Fibroblast of lung (primary cell): ENCODE measurements around the gene ZNF414. TPM values are rescaled to one million over a fixed set of nuclear protein-coding genes. Genes with fewer than 3 reads are reported as not detected.

Source experiments
- DNase-seq, 2 donors: peaks; one replicate each; pipeline versions ENCODE4 v3.0.0 to v3.0.0-alpha.2; 2010; ENCODE audit warnings: low read depth in 2 of 2
- H2AFZ ChIP-seq: 2 replicates; pipeline ENCODE4 v1.5.1; 2012; ENCODE audit warnings: low read length, control low read depth, inconsistent platforms
- H3K27ac ChIP-seq: 2 replicates; pipeline ENCODE4 v1.5.1; 2011; ENCODE audit warnings: low read length, control low read depth; ENCODE audit not compliant: insufficient read depth
- H3K27me3 ChIP-seq: 2 replicates; pipeline ENCODE4 v1.5.1; 2011; ENCODE audit warnings: mild to moderate bottlenecking, low read length; ENCODE audit not compliant: control insufficient read depth, insufficient read depth
- H3K36me3 ChIP-seq: 2 replicates; pipeline ENCODE4 v1.5.1; 2011; ENCODE audit warnings: low read length; ENCODE audit not compliant: control insufficient read depth, insufficient read depth
- H3K4me1 ChIP-seq: 2 replicates; pipeline ENCODE4 v1.5.1; 2011; ENCODE audit warnings: low read length; ENCODE audit not compliant: control insufficient read depth, insufficient read depth; ENCODE audit errors: extremely low read depth
- H3K4me2 ChIP-seq: 2 replicates; pipeline ENCODE4 v1.5.1; 2011; ENCODE audit warnings: low read length, control low read depth; ENCODE audit not compliant: insufficient read depth; ENCODE audit errors: extremely low read depth
- H3K4me3 ChIP-seq, 4 experiments: fragments of 200-600 bp in 1 of 4; sonication (generic) in 1 of 4; replicated peaks in 1 of 4; 2 replicates each; pipeline ENCODE4 v1.5.1; 2011 to 2016; ENCODE audit warnings: low read length in 4 of 4, low read depth in 3 of 4, mild to moderate bottlenecking in 3 of 4, control low read depth in 2 of 4, inconsistent platforms in 1 of 4, mixed read lengths in 1 of 4; ENCODE audit not compliant: insufficient read depth in 1 of 4; ENCODE audit errors: control extremely low read depth in 1 of 4
- H3K79me2 ChIP-seq: 2 replicates; pipeline ENCODE4 v1.5.1; 2012; ENCODE audit warnings: mild to moderate bottlenecking, low read length, inconsistent platforms; ENCODE audit not compliant: control insufficient read depth, insufficient read depth
- H3K9ac ChIP-seq: 2 replicates; pipeline ENCODE4 v1.5.1; 2011; ENCODE audit warnings: mild to moderate bottlenecking, low read length, control low read depth; ENCODE audit not compliant: insufficient read depth
- H3K9me3 ChIP-seq: 2 replicates; pipeline ENCODE4 v1.5.1; 2012; ENCODE audit warnings: low read depth, low read length; ENCODE audit not compliant: control insufficient read depth, insufficient read depth
- H4K20me1 ChIP-seq: 2 replicates; pipeline ENCODE4 v1.5.1; 2011; ENCODE audit warnings: low read length; ENCODE audit not compliant: control insufficient read depth, insufficient read depth; ENCODE audit errors: extremely low read depth
- CTCF ChIP-seq, 2 donors: IDR thresholded peaks in 1 of 2; conservative IDR thresholded peaks in 1 of 2; 1 replicate in 1 of 2; 2 replicates in 1 of 2; pipeline ENCODE4 v1.5.1; 2011 to 2012; ENCODE audit warnings: low read length in 2 of 2, control low read depth in 1 of 2, inconsistent platforms in 1 of 2, low read depth in 1 of 2, mild to moderate bottlenecking in 1 of 2
- EZH2 ChIP-seq: IDR thresholded peaks from 2 replicates; pipeline ENCODE4 v1.5.1; 2012; ENCODE audit warnings: low read length, control low read depth, mild to moderate bottlenecking; ENCODE audit errors: missing control alignments
- polyA plus RNA-seq, 2 donors: library from polyadenylated mRNA; depleted of rRNA in 1 of 2; stranded (reverse) in 1 of 2; unstranded in 1 of 2; fragments of >200 nt; gene quantifications; 2 replicates each; pipeline ENCODE4 v1.2.1, GENCODE V29; 2011 to 2012; ENCODE audit warnings: missing spikeins in 1 of 2
- total RNA-seq: library from RNA; depleted of rRNA; stranded (reverse); fragments of >200 nt; gene quantifications from 2 replicates; pipeline ENCODE4 v1.2.1, GENCODE V29; 2014

Gene ZNF414
- total and polyA plus RNA-seq, 2 donors (not counting 1 experiment from before 2014, with no cell fraction given): 3.4 to 4.0 TPM

DNA sequence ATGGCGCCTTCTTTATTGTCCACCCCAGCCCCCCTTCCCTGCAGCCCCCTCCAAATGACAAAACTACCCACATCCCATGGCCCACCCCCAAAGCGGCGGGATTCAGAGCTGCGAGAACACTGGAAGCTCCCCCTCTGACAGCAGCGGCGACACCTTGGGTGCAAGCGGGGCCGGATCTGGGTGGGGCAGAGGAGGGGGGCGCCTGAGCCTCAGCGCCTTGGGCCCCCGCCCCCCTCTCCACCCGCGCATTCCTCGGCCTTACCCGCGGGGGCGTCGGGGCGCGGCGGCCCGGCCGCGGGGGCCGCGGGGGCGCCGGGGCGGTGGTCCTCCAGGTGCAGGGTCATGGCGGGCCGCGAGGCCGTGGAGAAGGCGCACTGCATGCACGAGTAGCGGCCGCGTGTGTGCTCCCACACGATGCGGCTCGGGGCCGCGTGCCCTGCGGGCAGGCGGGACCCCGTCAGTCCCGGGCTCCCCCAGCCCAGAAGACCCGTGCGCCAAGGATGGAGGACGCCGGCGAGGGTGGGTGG lies 3.3 kb downstream of the ZNF414 start:
- Histone ChIP-seq H3K36me3 (peaks cover 4% of the 10 kb centered on the region), H3K9ac (no peak overlapping the region), H3K27ac (no peak overlapping the region), H3K9me3 (no peaks in the 10 kb centered on the region), H3K4me1 (peaks cover 8% of the 10 kb centered on the region), H4K20me1 (no peaks in the 10 kb centered on the region), H3K4me2 (no peak overlapping the region), H3K79me2 (no peaks in the 10 kb centered on the region), H3K4me3 (no peak overlapping the region), H3K27me3 (no peaks in the 10 kb centered on the region), H2AFZ (no peak overlapping the region)
- TF ChIP-seq EZH2 (no peak), CTCF (conservative IDR thresholded peaks at IDR 0.05 in 1 of 2, IDR thresholded peaks at IDR 0.05 in 1 of 2; ENCODE audit: low read depth in 1 of 2, low read length in 2 of 2) (no peak)
- no peak for DNase-seq

- Histone ChIP-seq H4K20me1 (no peaks in the 10 kb centered on the region), H3K79me2 (no peaks in the 10 kb centered on the region), H3K36me3 (peaks cover 4% of the 10 kb centered on the region), H3K9me3 (no peaks in the 10 kb centered on the region), H3K27me3 (no peaks in the 10 kb centered on the region), H3K4me2 (peak overlapping the region; percentile 53), H3K9ac (no peak overlapping the region), H3K4me3 (peak overlapping the region in 1 of 4 experiments; percentile 65), H2AFZ (no peak overlapping the region), H3K4me1 (no peaks in the 10 kb centered on the region), H3K27ac (no peak overlapping the region)
- TF ChIP-seq EZH2 (no peak), CTCF (conservative IDR thresholded peaks at IDR 0.05 in 1 of 2, IDR thresholded peaks at IDR 0.05 in 1 of 2; ENCODE audit: low read depth in 1 of 2, low read length in 2 of 2) (no peak)
- DNase-seq: no peak
Observed at GRCh38 chr19:8506402-8506957, 7.5 kb downstream of the ZNF414 start.

GRCh38 chr19:8505680-8506401 lies 8.1 kb downstream of the ZNF414 start:
- Histone ChIP-seq H3K4me1 (no peaks in the 10 kb centered on the region), H3K27me3 (no peaks in the 10 kb centered on the region), H3K9ac (no peak overlapping the region), H3K4me2 (peak overlapping the region; percentile 53), H2AFZ (peak overlapping the region; percentile 3), H3K4me3 (peak overlapping the region; percentile 18 to 65 (median 48)), H3K36me3 (peaks cover 1% of the 10 kb centered on the region), H3K27ac (no peak overlapping the region), H3K79me2 (no peaks in the 10 kb centered on the region), H3K9me3 (no peaks in the 10 kb centered on the region), H4K20me1 (no peaks in the 10 kb centered on the region)
- TF ChIP-seq CTCF (conservative IDR thresholded peaks at IDR 0.05 in 1 of 2, IDR thresholded peaks at IDR 0.05 in 1 of 2; ENCODE audit: low read depth in 1 of 2, low read length in 2 of 2) (peak; percentile 86 to 88), EZH2 (no peak)
- DNase-seq: peak; percentile 53 to 65
